ENCODE results near the gene TOP1.

GRCh38 chr20:41046716-41047115 lies 18.1 kb downstream of the TOP1 start:
- TF ChIP-seq CTCF (IDR thresholded peaks at IDR 0.05) (no peak), POLR2A (IDR thresholded peaks at IDR 0.05; ENCODE audit: low read depth) (no peak), EP300 (IDR thresholded peaks at IDR 0.05) (no peak), POLR2AphosphoS5 (IDR thresholded peaks at IDR 0.05) (no peak)
